ENCODE data around the gene DCAF5. TPM values are rescaled to one million over a fixed set of nuclear protein-coding genes. Genes with fewer than 3 reads are reported as not detected.

Gene DCAF5
- total and polyA plus RNA-seq, 2 of the 8 experiments (the other 6 are each of a cell fraction or from before 2014, with no cell fraction given): 24.3 to 31.0 TPM

DNA sequence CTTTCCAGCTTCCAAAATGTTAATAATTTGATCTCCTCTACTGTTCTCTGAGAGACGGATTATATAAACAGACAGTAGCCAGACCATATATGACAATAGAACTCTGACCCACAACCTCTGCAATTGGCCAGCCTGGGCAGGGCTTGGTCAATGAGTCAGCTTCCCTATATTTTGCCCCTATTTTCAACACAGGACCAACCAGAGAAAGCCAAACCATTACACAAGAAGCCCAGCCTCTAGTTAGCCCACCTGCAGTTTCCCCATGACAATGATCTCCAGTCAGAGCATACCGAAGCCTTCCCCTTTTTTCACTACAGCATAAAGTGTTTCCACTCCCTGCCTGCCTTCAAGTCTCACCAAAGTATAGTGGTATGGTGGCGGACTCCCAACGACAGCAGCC lies 30.8 kb upstream of the DCAF5 start:
- H2AFZ ChIP-seq (ENCODE audit: low read length): peak overlapping the region; percentile 47; the same call in 1 of the 2 replicates

More for the DNA sequence above, 30.8 kb upstream of the DCAF5 start:
- H4K20me1 ChIP-seq (replicated peaks in 1 of 2; ENCODE audit: control insufficient read depth in 1 of 2, insufficient read depth in 2 of 2, low read length in 2 of 2): no peaks in the 10 kb centered on the region
- no peak overlapping the region for H2BK120ac ChIP-seq (replicated peaks; ENCODE audit: low read depth, low read length)
- 0 out of 2 replicates have a peak, but pooled peaks have one; percentile 1 for TF ChIP-seq TEAD4 (IDR thresholded peaks at IDR 0.05; ENCODE audit: low read depth, low read length)
- TF ChIP-seq POLR2A (IDR thresholded peaks at IDR 0.05; ENCODE audit: control extremely low read depth in 1 of 2, low read depth in 2 of 2, low read length in 2 of 2): 0 out of 3 replicates have a peak, but pooled peaks of 1 of the 2 experiments have one; percentile 34
- no peak for TF ChIP-seq EGR1 (IDR thresholded peaks at IDR 0.05; ENCODE audit: borderline replicate concordance, low read depth, low read length)
- peak; percentile 72; the same call in 1 of the 2 replicates for TF ChIP-seq POU5F1 (IDR thresholded peaks at IDR 0.05; ENCODE audit: low read depth, low read length)
- no peak for TF ChIP-seq CBX8 (IDR thresholded peaks at IDR 0.05; ENCODE audit: borderline replicate concordance, low read depth, low read length)
- TF ChIP-seq TAF1 (IDR thresholded peaks at IDR 0.05; ENCODE audit: low read depth, low read length): peak; percentile 45
- no peak for TF ChIP-seq KDM1A (IDR thresholded peaks at IDR 0.05; ENCODE audit: borderline replicate concordance, low read length)
- TF ChIP-seq, protein P1, sequence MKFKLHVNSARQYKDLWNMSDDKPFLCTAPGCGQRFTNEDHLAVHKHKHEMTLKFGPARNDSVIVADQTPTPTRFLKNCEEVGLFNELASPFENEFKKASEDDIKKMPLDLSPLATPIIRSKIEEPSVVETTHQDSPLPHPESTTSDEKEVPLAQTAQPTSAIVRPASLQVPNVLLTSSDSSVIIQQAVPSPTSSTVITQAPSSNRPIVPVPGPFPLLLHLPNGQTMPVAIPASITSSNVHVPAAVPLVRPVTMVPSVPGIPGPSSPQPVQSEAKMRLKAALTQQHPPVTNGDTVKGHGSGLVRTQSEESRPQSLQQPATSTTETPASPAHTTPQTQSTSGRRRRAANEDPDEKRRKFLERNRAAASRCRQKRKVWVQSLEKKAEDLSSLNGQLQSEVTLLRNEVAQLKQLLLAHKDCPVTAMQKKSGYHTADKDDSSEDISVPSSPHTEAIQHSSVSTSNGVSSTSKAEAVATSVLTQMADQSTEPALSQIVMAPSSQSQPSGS (IDR thresholded peaks at IDR 0.05; ENCODE audit: low read length): no peak
- TF ChIP-seq CEBPB (IDR thresholded peaks at IDR 0.05; ENCODE audit: low read depth, low read length): peak; percentile 57
- H3K9ac ChIP-seq (replicated peaks in 1 of 4; ENCODE audit: extremely low read depth in 1 of 4, low read depth in 3 of 4, low read length in 3 of 4): no peak overlapping the region
- no peak overlapping the region; the same call in 1 of the 2 replicates for H3K27ac ChIP-seq (ENCODE audit: low read depth, low read length)
- H3K14ac ChIP-seq (ENCODE audit: insufficient read length): no peak overlapping the region
- no peak overlapping the region for H4K8ac ChIP-seq (ENCODE audit: extremely low read depth, insufficient read depth, low read length)
- no peak overlapping the region for H4K91ac ChIP-seq (replicated peaks; ENCODE audit: insufficient read length, low read length)
- H3K79me2 ChIP-seq (ENCODE audit: control insufficient read depth in 1 of 2, insufficient read depth in 2 of 2, low read length in 2 of 2): no peaks in the 10 kb centered on the region
- POLR2A ChIA-PET (ENCODE audit: partially characterized antibody): interaction anchor here (0.7 to 1.7 kb wide), 5 partner anchors 8 to 390 kb away, joined by 3 to 6 read pairs (median 3); partner anchors contain the start of genes DCAF5 and ZFP36L1
- no peaks in the 10 kb centered on the region for H3K79me1 ChIP-seq (ENCODE audit: low read depth, low read length)
- no peaks in the 10 kb centered on the region for H3K9me3 ChIP-seq (ENCODE audit: insufficient read depth in 2 of 2, low read depth in 1 of 2, low read length in 1 of 2)
- no peak overlapping the region for H3K56ac ChIP-seq (replicated peaks; ENCODE audit: insufficient read length, low read depth, low read length)
- no peak overlapping the region for H3K23ac ChIP-seq (ENCODE audit: insufficient read length)
- H2BK5ac ChIP-seq (ENCODE audit: low read depth, low read length): no peak overlapping the region
- no peak overlapping the region for H3K4me3 ChIP-seq (ENCODE audit: extremely low read depth in 1 of 4, insufficient read depth in 2 of 4, low read depth in 3 of 4, low read length in 4 of 4)
- 37% methylated on average over 4 of the region's 4 CpGs; no CpG with 5 or more reads in 1 of the 2 experiments for WGBS, 2 experiments (ENCODE audit: extremely low coverage in 1 of 2, insufficient coverage in 1 of 2, insufficient read length in 1 of 2, insufficient replicate concordance in 2 of 2, low coverage in 1 of 2, low lambda C conversion rate in 2 of 2, missing lambda C conversion rate in 1 of 2)
- peak; percentile 93 for FAIRE-seq
- no peak overlapping the region for H2BK12ac ChIP-seq (ENCODE audit: low read depth, low read length)
- H3K23me2 ChIP-seq (ENCODE audit: low read depth, low read length): no peaks in the 10 kb centered on the region
- H2BK20ac ChIP-seq (ENCODE audit: low read length): no peak overlapping the region
- H2BK15ac ChIP-seq (ENCODE audit: low read length): no peak overlapping the region
- CTCF ChIA-PET (ENCODE audit: partially characterized antibody): no interaction called here
- no peaks in the 10 kb centered on the region for H3K36me3 ChIP-seq (ENCODE audit: control insufficient read depth in 2 of 4, insufficient read depth in 4 of 4, low read length in 3 of 4)
- H3K18ac ChIP-seq (ENCODE audit: extremely low read depth, low read length): no peak overlapping the region
- H2AK5ac ChIP-seq (ENCODE audit: low read depth, low read length): no peak overlapping the region
- H3K4me1 ChIP-seq (replicated peaks in 1 of 4; ENCODE audit: control insufficient read depth in 3 of 4, insufficient read depth in 4 of 4, low read length in 3 of 4): peaks cover 0 to 9% (median 3%) of the 10 kb centered on the region in 4 experiments; a peak in 4 of 7 replicates
- no peak overlapping the region for H3K4ac ChIP-seq (replicated peaks; ENCODE audit: insufficient read length, low read depth, low read length)
- peak; percentile 51 to 60 for DNase-seq (ENCODE audit: low read depth in 1 of 2, low spot score in 2 of 2)
- H4K5ac ChIP-seq (ENCODE audit: insufficient read length, low read depth, low read length): no peak overlapping the region
- H3K4me2 ChIP-seq (ENCODE audit: insufficient read depth in 1 of 2, low read depth in 2 of 2, low read length in 2 of 2): peak overlapping the region in 1 of 2 experiments; percentile 14; a peak in 1 of 4 replicates
- H3K27me3 ChIP-seq (replicated peaks in 1 of 4; ENCODE audit: control insufficient read depth in 3 of 4, extremely low read depth in 1 of 4, insufficient read depth in 3 of 4, low read length in 3 of 4): no peaks in the 10 kb centered on the region
